Measurements from ENCODE around the gene AGK. TPM values are rescaled to one million over a fixed set of nuclear protein-coding genes. Genes with fewer than 3 reads are reported as not detected.

Gene AGK
- total RNA-seq, 2 donors from 2014 or later: 27.8 to 28.3 TPM

GRCh38 chr7:141675436-141676215, 124.4 kb downstream of the AGK start:
- peak overlapping the region; percentile 3 to 45 for H3K27ac ChIP-seq
- no peaks in the 10 kb centered on the region for H3K9me3 ChIP-seq
- no peak overlapping the region for H3K4me3 ChIP-seq
- no peak for TF ChIP-seq CTCF (IDR thresholded peaks at IDR 0.05)
- no peak for DNase-seq (ENCODE audit: low spot score)
- H3K36me3 ChIP-seq: no peaks in the 10 kb centered on the region
- H3K27me3 ChIP-seq (replicated peaks; ENCODE audit: insufficient read depth): no peaks in the 10 kb centered on the region
- no peak for ATAC-seq (ENCODE audit: insufficient number of reproducible peaks, low FRiP score, low read depth)
- H3K4me1 ChIP-seq (ENCODE audit: control insufficient read depth in 1 of 2, low read depth in 2 of 2): peaks cover 15 to 36% of the 10 kb centered on the region in 2 donors

GRCh38 chr7:141676618-141677017, 125.4 kb downstream of the AGK start:
- ATAC-seq (ENCODE audit: insufficient number of reproducible peaks, low FRiP score, low read depth): no peak
- no peaks in the 10 kb centered on the region for H3K27me3 ChIP-seq (replicated peaks; ENCODE audit: insufficient read depth)
- TF ChIP-seq CTCF (IDR thresholded peaks at IDR 0.05): no peak
- no peak overlapping the region for H3K4me3 ChIP-seq
- H3K4me1 ChIP-seq (ENCODE audit: control insufficient read depth in 1 of 2, low read depth in 2 of 2): peaks cover 15 to 36% of the 10 kb centered on the region in 2 donors
- H3K27ac ChIP-seq: no peak overlapping the region
- peaks cover 10% of the 10 kb centered on the region for H3K36me3 ChIP-seq
- no peaks in the 10 kb centered on the region for H3K9me3 ChIP-seq
- DNase-seq (ENCODE audit: low spot score): no peak

GRCh38 chr7:141679014-141679413, 127.8 kb downstream of the AGK start:
- ATAC-seq (ENCODE audit: insufficient number of reproducible peaks, low FRiP score, low read depth): no peak
- peaks cover 17% of the 10 kb centered on the region for H3K36me3 ChIP-seq
- H3K4me3 ChIP-seq: no peak overlapping the region
- TF ChIP-seq CTCF (IDR thresholded peaks at IDR 0.05): no peak
- H3K4me1 ChIP-seq (ENCODE audit: control insufficient read depth in 1 of 2, low read depth in 2 of 2): peaks cover 15 to 26% of the 10 kb centered on the region in 2 donors
- no peaks in the 10 kb centered on the region for H3K9me3 ChIP-seq
- no peak for DNase-seq (ENCODE audit: low spot score)
- no peak overlapping the region for H3K27ac ChIP-seq
- no peaks in the 10 kb centered on the region for H3K27me3 ChIP-seq (replicated peaks; ENCODE audit: insufficient read depth)

GRCh38 chr7:141685285-141686023, 134.2 kb downstream of the AGK start:
- H3K36me3 ChIP-seq: peaks cover 31% of the 10 kb centered on the region
- ATAC-seq (ENCODE audit: insufficient number of reproducible peaks, low FRiP score, low read depth) (no peak), DNase-seq (ENCODE audit: low spot score) (no peak)
- TF ChIP-seq CTCF (IDR thresholded peaks at IDR 0.05): no peak
- no peak overlapping the region for H3K4me3 ChIP-seq
- H3K4me1 ChIP-seq (ENCODE audit: control insufficient read depth in 1 of 2, low read depth in 2 of 2): peaks cover 12 to 16% of the 10 kb centered on the region in 2 donors
- H3K9me3 ChIP-seq: no peaks in the 10 kb centered on the region
- no peaks in the 10 kb centered on the region for H3K27me3 ChIP-seq (replicated peaks; ENCODE audit: insufficient read depth)
- no peak overlapping the region for H3K27ac ChIP-seq

- ATAC-seq (ENCODE audit: insufficient number of reproducible peaks, low FRiP score, low read depth) (no peak), DNase-seq (ENCODE audit: low spot score) (no peak)
- TF ChIP-seq CTCF (IDR thresholded peaks at IDR 0.05): no peak
- Histone ChIP-seq H3K9me3 (no peaks in the 10 kb centered on the region), H3K4me1 (ENCODE audit: control insufficient read depth in 1 of 2, low read depth in 2 of 2) (peaks cover 12 to 16% of the 10 kb centered on the region in 2 donors), H3K4me3 (no peak overlapping the region), H3K27ac (no peak overlapping the region), H3K27me3 (replicated peaks; ENCODE audit: insufficient read depth) (no peaks in the 10 kb centered on the region), H3K36me3 (peaks cover 27% of the 10 kb centered on the region)
Measured at GRCh38 chr7:141686074-141686473, 134.9 kb downstream of the AGK start.
